Hepatocyte (in vitro differentiated cells): ENCODE data around the gene STARD13. TPM values are rescaled to one million over a fixed set of nuclear protein-coding genes. Genes with fewer than 3 reads are reported as not detected.

ENCODE experiments used
- DNase-seq: peaks from one replicate; pipeline ENCODE4 v3.0.0-alpha.2; 2016; ENCODE audit warnings: low spot score
- H2AFZ ChIP-seq: fragments of 200-600 bp; sonication (generic); 2 replicates; pipeline ENCODE4 v1.6.0; 2016; ENCODE audit warnings: antibody characterized with exemption, mild to moderate bottlenecking
- H3K27ac ChIP-seq: fragments of 200-600 bp; sonication (generic); 2 replicates; pipeline ENCODE4 v1.5.1; 2016; ENCODE audit warnings: mild to moderate bottlenecking
- H3K27me3 ChIP-seq: fragments of 200-600 bp; sonication (generic); 2 replicates; pipeline ENCODE4 v1.6.1; 2016
- H3K36me3 ChIP-seq: fragments of 200-600 bp; sonication (generic); replicated peaks from 2 replicates; pipeline ENCODE4 v1.5.1; 2016; ENCODE audit warnings: low read depth; ENCODE audit not compliant: insufficient read depth
- H3K4me1 ChIP-seq: fragments of 200-600 bp; sonication (generic); 2 replicates; pipeline ENCODE4 v1.5.1; 2016; ENCODE audit warnings: mild to moderate bottlenecking, moderate library complexity; ENCODE audit not compliant: insufficient read depth
- H3K4me2 ChIP-seq: fragments of 200-600 bp; sonication (generic); 2 replicates; pipeline ENCODE4 v1.6.0; 2016
- H3K4me3 ChIP-seq: fragments of 200-600 bp; sonication (generic); 2 replicates; pipeline ENCODE4 v1.5.1; 2016; ENCODE audit warnings: mild to moderate bottlenecking
- H3K79me2 ChIP-seq: fragments of 200-600 bp; sonication (generic); 2 replicates; pipeline ENCODE4 v1.6.0; 2017; ENCODE audit warnings: mild to moderate bottlenecking
- H3K9me2 ChIP-seq: fragments of 200-600 bp; sonication (generic); replicated peaks from 2 replicates; pipeline ENCODE4 v1.6.0; 2017; ENCODE audit warnings: mild to moderate bottlenecking; ENCODE audit not compliant: insufficient read depth
- H3K9me3 ChIP-seq: fragments of 200-600 bp; sonication (generic); 2 replicates; pipeline ENCODE4 v1.5.1; 2016; ENCODE audit warnings: low read depth, mild to moderate bottlenecking
- H4K20me1 ChIP-seq: fragments of 200-600 bp; sonication (generic); 2 replicates; pipeline ENCODE4 v1.6.0; 2016; ENCODE audit warnings: mild to moderate bottlenecking; ENCODE audit not compliant: insufficient read depth, poor library complexity, severe bottlenecking
- CTCF ChIP-seq: fragments of 200-600 bp; sonication (generic); IDR thresholded peaks from 2 replicates; pipeline ENCODE4 v1.5.1; 2016; ENCODE audit warnings: antibody characterized with exemption, mild to moderate bottlenecking; ENCODE audit not compliant: poor library complexity
- EZH2 ChIP-seq: fragments of 200-600 bp; sonication (generic); IDR thresholded peaks from 2 replicates; pipeline ENCODE4 v1.6.1; 2016; ENCODE audit warnings: antibody characterized with exemption, mild to moderate bottlenecking, borderline replicate concordance
- EZH2phosphoT487 ChIP-seq: fragments of 200-600 bp; sonication (generic); IDR thresholded peaks from one replicate; pipeline ENCODE4 v1.6.1; 2018; ENCODE audit warnings: antibody characterized with exemption, mild to moderate bottlenecking, low read depth, moderate library complexity; ENCODE audit not compliant: unreplicated experiment, severe bottlenecking
- WGBS: methylation state at CpG from one replicate; pipeline ENCODE4 v1.1.6; 2016; ENCODE audit warnings: low lambda C conversion rate; ENCODE audit errors: missing lambda C conversion rate; 5-methylcytosine and 5-hydroxymethylcytosine counted together
- polyA plus RNA-seq: library from polyadenylated mRNA; unstranded; fragments of >200 nt; fragmentation: Nextera tagmentation; extraction: Ambion mirVana; gene quantifications from 2 replicates; pipeline ENCODE4 v1.2.1, GENCODE V29; 2016
- total RNA-seq: library from RNA; depleted of rRNA; stranded (reverse); fragments of >200 nt; gene quantifications from 2 replicates; pipeline ENCODE4 v1.2.3, GENCODE V29; 2014

Gene STARD13
- total and polyA plus RNA-seq, 2 experiments from 2014 or later: 5.4 to 13.5 TPM

DNA sequence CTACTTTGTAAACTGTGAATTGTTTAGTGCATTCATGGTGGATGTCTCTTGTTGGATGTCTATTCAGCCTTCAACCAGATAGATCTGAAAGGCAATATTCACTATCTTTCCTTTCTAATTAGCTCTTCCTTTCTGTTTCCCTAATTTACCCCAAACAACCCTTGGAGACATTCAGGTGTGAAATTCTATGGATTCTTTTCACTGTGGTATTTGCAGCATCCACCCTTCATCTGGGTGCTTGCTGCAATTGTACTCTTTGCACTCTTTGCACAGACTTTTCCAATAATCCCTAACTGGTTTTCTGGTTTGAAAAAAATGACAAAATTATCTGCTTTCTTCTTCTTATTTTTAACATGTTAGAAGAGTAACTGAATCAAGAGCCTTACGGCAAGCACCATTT, 212.8 kb downstream of the STARD13 start:
- WGBS: 92% methylated on average over 1 of the region's 1 CpG
- Histone ChIP-seq H3K9me2 (no peaks in the 10 kb centered on the region), H4K20me1 (no peaks in the 10 kb centered on the region), H3K79me2 (no peaks in the 10 kb centered on the region), H3K4me3 (no peak overlapping the region), H3K27me3 (no peaks in the 10 kb centered on the region), H2AFZ (no peak overlapping the region), H3K27ac (no peak overlapping the region), H3K36me3 (no peaks in the 10 kb centered on the region), H3K4me1 (no peaks in the 10 kb centered on the region), H3K4me2 (no peak overlapping the region), H3K9me3 (no peaks in the 10 kb centered on the region)
- no peak for TF ChIP-seq EZH2phosphoT487
- TF ChIP-seq EZH2: no peak
- TF ChIP-seq CTCF: no peak
- DNase-seq: no peak

GRCh38 chr13:33072282-33072681, 213.3 kb downstream of the STARD13 start:
- DNase-seq: no peak
- H3K27ac ChIP-seq: no peak overlapping the region
- no peak overlapping the region for H3K4me2 ChIP-seq
- no peaks in the 10 kb centered on the region for H3K9me3 ChIP-seq
- H2AFZ ChIP-seq: no peak overlapping the region
- H3K9me2 ChIP-seq: no peaks in the 10 kb centered on the region
- H3K79me2 ChIP-seq: no peaks in the 10 kb centered on the region
- no peak for TF ChIP-seq EZH2
- no peak for TF ChIP-seq EZH2phosphoT487
- no peak for TF ChIP-seq CTCF
- WGBS: 97% methylated on average over 2 of the region's 2 CpGs
- no peaks in the 10 kb centered on the region for H3K36me3 ChIP-seq
- H3K4me3 ChIP-seq: no peak overlapping the region
- no peaks in the 10 kb centered on the region for H3K4me1 ChIP-seq
- H3K27me3 ChIP-seq: no peaks in the 10 kb centered on the region
- H4K20me1 ChIP-seq: no peaks in the 10 kb centered on the region

DNA sequence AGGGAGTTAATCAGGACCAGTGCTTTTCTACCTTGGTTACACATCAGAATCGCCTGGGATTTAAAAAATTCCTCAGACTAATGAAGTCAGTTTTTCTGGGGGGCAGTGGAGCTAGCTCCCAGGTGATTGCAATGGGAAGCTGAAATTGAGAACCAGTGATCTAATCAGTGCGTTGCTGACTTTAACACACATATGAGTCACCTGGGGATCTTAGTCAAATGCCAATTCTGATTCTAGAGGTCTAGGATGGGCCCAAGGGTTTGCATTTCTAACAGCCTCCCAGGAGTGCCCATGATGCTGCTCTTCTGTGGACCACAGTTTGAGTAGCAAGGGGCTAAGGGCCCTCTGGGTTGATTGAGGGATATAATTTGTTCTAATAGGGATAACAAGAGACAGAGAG, 214.8 kb downstream of the STARD13 start:
- TF ChIP-seq EZH2 (no peak), CTCF (no peak), EZH2phosphoT487 (no peak)
- Histone ChIP-seq H3K9me2 (no peaks in the 10 kb centered on the region), H3K36me3 (no peaks in the 10 kb centered on the region), H2AFZ (no peak overlapping the region), H3K79me2 (no peaks in the 10 kb centered on the region), H3K27me3 (no peaks in the 10 kb centered on the region), H3K4me3 (no peak overlapping the region), H3K27ac (no peak overlapping the region), H4K20me1 (no peaks in the 10 kb centered on the region), H3K4me2 (no peak overlapping the region), H3K4me1 (no peaks in the 10 kb centered on the region), H3K9me3 (no peaks in the 10 kb centered on the region)
- 61% methylated on average over 2 of the region's 2 CpGs for WGBS
- no peak for DNase-seq

- no peaks in the 10 kb centered on the region for H3K36me3 ChIP-seq
- 80% methylated on average over 2 of the region's 2 CpGs for WGBS
- no peaks in the 10 kb centered on the region for H3K9me2 ChIP-seq
- H2AFZ ChIP-seq: no peak overlapping the region
- H3K4me2 ChIP-seq: no peak overlapping the region
- TF ChIP-seq CTCF: no peak
- TF ChIP-seq EZH2phosphoT487: no peak
- TF ChIP-seq EZH2: no peak
- no peak for DNase-seq
- H3K4me1 ChIP-seq: no peaks in the 10 kb centered on the region
- H3K9me3 ChIP-seq: no peaks in the 10 kb centered on the region
- H3K27ac ChIP-seq: no peak overlapping the region
- H3K27me3 ChIP-seq: no peaks in the 10 kb centered on the region
- H3K79me2 ChIP-seq: no peaks in the 10 kb centered on the region
- H4K20me1 ChIP-seq: no peaks in the 10 kb centered on the region
- no peak overlapping the region for H3K4me3 ChIP-seq
Measured at GRCh38 chr13:33069365-33069764, 216.2 kb downstream of the STARD13 start.
